ENCODE data around the gene FAM181A.

The FAM181A gene

DNA sequence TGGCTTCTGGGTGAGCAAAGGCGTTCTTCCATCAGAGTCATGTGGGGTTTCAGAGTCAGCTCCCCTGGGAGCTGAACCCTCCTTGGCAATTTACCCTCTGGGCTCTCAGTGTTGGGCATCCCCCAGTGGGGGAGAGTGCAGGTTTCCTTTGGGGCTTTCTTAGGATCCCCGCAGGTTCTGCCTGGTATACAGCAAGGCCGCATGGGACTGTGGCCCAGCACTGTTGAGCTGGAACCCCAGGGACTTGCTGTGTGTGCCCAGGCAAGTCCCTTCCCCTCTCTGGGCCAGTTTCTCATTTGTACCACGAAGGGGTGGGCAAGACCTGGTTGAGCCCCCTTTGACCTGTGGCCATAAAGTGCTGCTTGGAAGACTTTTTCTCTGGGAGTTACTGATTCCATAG lies 5.5 kb downstream of the FAM181A start:
- Histone ChIP-seq H3K4me1 (ENCODE audit: control insufficient read depth, insufficient read depth, low read length) (peaks cover 5% of the 10 kb centered on the region), H3K36me3 (ENCODE audit: control insufficient read depth, insufficient read depth, low read length) (no peaks in the 10 kb centered on the region), H3K4me3 (ENCODE audit: low read depth, low read length) (no peak overlapping the region), H3K9me3 (ENCODE audit: control insufficient read depth, insufficient read depth, low read length) (no peaks in the 10 kb centered on the region), H3K27me3 (ENCODE audit: control insufficient read depth, insufficient read depth, low read length) (peaks cover 6% of the 10 kb centered on the region; the same call in 1 of the 2 replicates), H3K27ac (ENCODE audit: low read depth, low read length) (no peak overlapping the region), H3K9ac (ENCODE audit: low read depth, low read length) (no peak overlapping the region)

- Histone ChIP-seq H3K36me3 (ENCODE audit: control insufficient read depth, insufficient read depth, low read length) (no peaks in the 10 kb centered on the region), H3K9me3 (ENCODE audit: control insufficient read depth, insufficient read depth, low read length) (no peaks in the 10 kb centered on the region), H3K27ac (ENCODE audit: low read depth, low read length) (no peak overlapping the region), H3K4me3 (ENCODE audit: low read depth, low read length) (no peak overlapping the region), H3K27me3 (ENCODE audit: control insufficient read depth, insufficient read depth, low read length) (peaks cover 23% of the 10 kb centered on the region), H3K4me1 (ENCODE audit: control insufficient read depth, insufficient read depth, low read length) (peaks cover 5% of the 10 kb centered on the region), H3K9ac (ENCODE audit: low read depth, low read length) (no peak overlapping the region)
Measured at GRCh38 chr14:93935213-93935612, 8.1 kb downstream of the FAM181A start.

GRCh38 chr14:93936245-93936644 lies 9.1 kb downstream of the FAM181A start:
- H3K36me3 ChIP-seq (ENCODE audit: control insufficient read depth, insufficient read depth, low read length) = no peaks in the 10 kb centered on the region
- H3K9me3 ChIP-seq (ENCODE audit: control insufficient read depth, insufficient read depth, low read length) = no peaks in the 10 kb centered on the region
- no peak overlapping the region for H3K4me3 ChIP-seq (ENCODE audit: low read depth, low read length)
- no peak overlapping the region for H3K9ac ChIP-seq (ENCODE audit: low read depth, low read length)
- H3K27me3 ChIP-seq (ENCODE audit: control insufficient read depth, insufficient read depth, low read length) = peaks cover 23% of the 10 kb centered on the region
- H3K4me1 ChIP-seq (ENCODE audit: control insufficient read depth, insufficient read depth, low read length) = peaks cover 5% of the 10 kb centered on the region
- no peak overlapping the region for H3K27ac ChIP-seq (ENCODE audit: low read depth, low read length)

GRCh38 chr14:93936926-93937325 lies 9.8 kb downstream of the FAM181A start:
- H3K27ac ChIP-seq (ENCODE audit: low read depth, low read length) = no peak overlapping the region
- H3K9ac ChIP-seq (ENCODE audit: low read depth, low read length) = no peak overlapping the region
- H3K4me3 ChIP-seq (ENCODE audit: low read depth, low read length) = no peak overlapping the region
- no peaks in the 10 kb centered on the region for H3K9me3 ChIP-seq (ENCODE audit: control insufficient read depth, insufficient read depth, low read length)
- H3K4me1 ChIP-seq (ENCODE audit: control insufficient read depth, insufficient read depth, low read length) = peaks cover 10% of the 10 kb centered on the region
- no peaks in the 10 kb centered on the region for H3K36me3 ChIP-seq (ENCODE audit: control insufficient read depth, insufficient read depth, low read length)
- H3K27me3 ChIP-seq (ENCODE audit: control insufficient read depth, insufficient read depth, low read length) = peaks cover 23% of the 10 kb centered on the region

DNA sequence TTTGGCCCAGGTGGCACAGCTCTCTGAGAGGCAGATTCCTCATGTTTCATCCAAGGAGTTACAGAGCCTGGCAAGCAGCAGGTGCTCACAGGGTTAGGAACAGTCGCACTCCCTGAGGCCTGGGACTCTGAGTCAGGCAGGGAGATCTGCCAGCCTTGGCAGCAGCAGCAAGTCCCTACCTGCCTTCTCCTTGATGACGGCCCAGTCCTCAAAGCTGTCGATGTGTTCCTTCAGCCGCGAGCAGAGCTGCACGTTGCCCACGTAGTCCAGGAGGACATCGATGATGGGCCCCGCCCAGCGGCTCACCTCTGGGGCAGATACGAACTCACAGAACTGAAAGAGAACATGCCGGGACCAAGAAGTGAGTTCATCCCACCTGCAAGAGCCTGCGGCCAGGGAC lies 10.4 kb downstream of the FAM181A start:
- no peak overlapping the region for H3K4me3 ChIP-seq (ENCODE audit: low read depth, low read length)
- H3K9ac ChIP-seq (ENCODE audit: low read depth, low read length) = no peak overlapping the region
- H3K27ac ChIP-seq (ENCODE audit: low read depth, low read length) = no peak overlapping the region
- no peaks in the 10 kb centered on the region for H3K9me3 ChIP-seq (ENCODE audit: control insufficient read depth, insufficient read depth, low read length)
- peaks cover 23% of the 10 kb centered on the region for H3K27me3 ChIP-seq (ENCODE audit: control insufficient read depth, insufficient read depth, low read length)
- peaks cover 11% of the 10 kb centered on the region for H3K4me1 ChIP-seq (ENCODE audit: control insufficient read depth, insufficient read depth, low read length)
- H3K36me3 ChIP-seq (ENCODE audit: control insufficient read depth, insufficient read depth, low read length) = no peaks in the 10 kb centered on the region

GRCh38 chr14:93938751-93939303 lies 11.7 kb downstream of the FAM181A start:
- no peak overlapping the region for H3K27ac ChIP-seq (ENCODE audit: low read depth, low read length)
- H3K36me3 ChIP-seq (ENCODE audit: control insufficient read depth, insufficient read depth, low read length) = no peaks in the 10 kb centered on the region
- H3K27me3 ChIP-seq (ENCODE audit: control insufficient read depth, insufficient read depth, low read length) = peaks cover 23% of the 10 kb centered on the region
- H3K9me3 ChIP-seq (ENCODE audit: control insufficient read depth, insufficient read depth, low read length) = no peaks in the 10 kb centered on the region
- no peak overlapping the region; the same call in 1 of the 2 replicates for H3K9ac ChIP-seq (ENCODE audit: low read depth, low read length)
- H3K4me1 ChIP-seq (ENCODE audit: control insufficient read depth, insufficient read depth, low read length) = peaks cover 11% of the 10 kb centered on the region
- H3K4me3 ChIP-seq (ENCODE audit: low read depth, low read length) = peak overlapping the region; percentile 63

GRCh38 chr14:93939304-93940229 lies 12.4 kb downstream of the FAM181A start:
- H3K36me3 ChIP-seq (ENCODE audit: control insufficient read depth, insufficient read depth, low read length) = no peaks in the 10 kb centered on the region
- H3K9ac ChIP-seq (ENCODE audit: low read depth, low read length) = no peak overlapping the region; the same call in 1 of the 2 replicates
- H3K4me3 ChIP-seq (ENCODE audit: low read depth, low read length) = peak overlapping the region; percentile 63

DNA sequence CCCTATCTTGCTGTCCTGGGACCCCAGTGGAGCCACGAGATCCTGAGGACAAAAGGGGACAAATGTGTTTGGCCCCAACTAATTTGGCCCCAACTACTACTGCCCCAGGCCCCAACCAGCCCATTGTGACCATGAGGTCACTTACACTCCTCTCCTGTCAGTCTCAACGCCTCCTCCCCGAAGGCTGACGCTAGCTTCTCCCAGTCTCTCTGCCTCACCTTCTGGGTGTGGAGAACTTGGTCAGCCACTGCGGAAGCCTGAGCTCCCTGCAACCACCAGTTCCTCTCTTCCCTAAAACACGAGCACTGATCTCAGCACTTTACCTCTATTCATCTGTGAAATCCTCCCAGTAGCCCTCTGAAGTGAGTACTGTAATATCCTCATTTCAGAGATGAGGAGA lies 13.3 kb downstream of the FAM181A start:
- Histone ChIP-seq H3K9me3 (ENCODE audit: control insufficient read depth, insufficient read depth, low read length) (no peaks in the 10 kb centered on the region), H3K36me3 (ENCODE audit: control insufficient read depth, insufficient read depth, low read length) (no peaks in the 10 kb centered on the region), H3K4me3 (ENCODE audit: low read depth, low read length) (no peak overlapping the region), H3K27ac (ENCODE audit: low read depth, low read length) (no peak overlapping the region), H3K4me1 (ENCODE audit: control insufficient read depth, insufficient read depth, low read length) (peaks cover 11% of the 10 kb centered on the region), H3K27me3 (ENCODE audit: control insufficient read depth, insufficient read depth, low read length) (peaks cover 23% of the 10 kb centered on the region), H3K9ac (ENCODE audit: low read depth, low read length) (no peak overlapping the region)

More at GRCh38 chr14:93939304-93940229, 12.4 kb downstream of the FAM181A start:
- Histone ChIP-seq H3K27ac (ENCODE audit: low read depth, low read length) (no peak overlapping the region), H3K4me1 (ENCODE audit: control insufficient read depth, insufficient read depth, low read length) (peaks cover 11% of the 10 kb centered on the region), H3K27me3 (ENCODE audit: control insufficient read depth, insufficient read depth, low read length) (peaks cover 23% of the 10 kb centered on the region), H3K9me3 (ENCODE audit: control insufficient read depth, insufficient read depth, low read length) (no peaks in the 10 kb centered on the region)

GRCh38 chr14:93941293-93941910 lies 14.3 kb downstream of the FAM181A start:
- Histone ChIP-seq H3K36me3 (ENCODE audit: control insufficient read depth, insufficient read depth, low read length) (no peaks in the 10 kb centered on the region), H3K9ac (ENCODE audit: low read depth, low read length) (no peak overlapping the region), H3K9me3 (ENCODE audit: control insufficient read depth, insufficient read depth, low read length) (no peaks in the 10 kb centered on the region), H3K27me3 (ENCODE audit: control insufficient read depth, insufficient read depth, low read length) (peaks cover 23% of the 10 kb centered on the region), H3K4me1 (ENCODE audit: control insufficient read depth, insufficient read depth, low read length) (peaks cover 10% of the 10 kb centered on the region), H3K4me3 (ENCODE audit: low read depth, low read length) (no peak overlapping the region), H3K27ac (ENCODE audit: low read depth, low read length) (no peak overlapping the region)

- Histone ChIP-seq H3K27ac (ENCODE audit: low read depth, low read length) (no peak overlapping the region), H3K27me3 (ENCODE audit: control insufficient read depth, insufficient read depth, low read length) (peaks cover 13% of the 10 kb centered on the region), H3K36me3 (ENCODE audit: control insufficient read depth, insufficient read depth, low read length) (no peaks in the 10 kb centered on the region), H3K9me3 (ENCODE audit: control insufficient read depth, insufficient read depth, low read length) (no peaks in the 10 kb centered on the region), H3K4me3 (ENCODE audit: low read depth, low read length) (no peak overlapping the region), H3K9ac (ENCODE audit: low read depth, low read length) (no peak overlapping the region), H3K4me1 (ENCODE audit: control insufficient read depth, insufficient read depth, low read length) (peaks cover 6% of the 10 kb centered on the region; the same call in 1 of the 2 replicates)
Measured at GRCh38 chr14:93943052-93943451, 15.9 kb downstream of the FAM181A start.

GRCh38 chr14:93943930-93944329 lies 16.8 kb downstream of the FAM181A start:
- no peak overlapping the region for H3K27ac ChIP-seq (ENCODE audit: low read depth, low read length)
- H3K4me3 ChIP-seq (ENCODE audit: low read depth, low read length) = no peak overlapping the region
- peaks cover 6% of the 10 kb centered on the region; the same call in 1 of the 2 replicates for H3K4me1 ChIP-seq (ENCODE audit: control insufficient read depth, insufficient read depth, low read length)
- H3K27me3 ChIP-seq (ENCODE audit: control insufficient read depth, insufficient read depth, low read length) = peaks cover 5% of the 10 kb centered on the region
- H3K9ac ChIP-seq (ENCODE audit: low read depth, low read length) = no peak overlapping the region
- no peaks in the 10 kb centered on the region for H3K9me3 ChIP-seq (ENCODE audit: control insufficient read depth, insufficient read depth, low read length)
- no peaks in the 10 kb centered on the region for H3K36me3 ChIP-seq (ENCODE audit: control insufficient read depth, insufficient read depth, low read length)

Measured in HUES48 (cell line).